ENCODE data around the gene WDR49. TPM values are rescaled to one million over a fixed set of nuclear protein-coding genes. Genes with fewer than 3 reads are reported as not detected.

Gene WDR49
- total RNA-seq, 2 donors from 2014 or later: 0.93 to 1.6 TPM

- TF ChIP-seq CTCF (conservative IDR thresholded peaks at IDR 0.05): no peak
- no peak overlapping the region for H3K27ac Mint-ChIP-seq
- Histone ChIP-seq H3K36me3 (ENCODE audit: control insufficient read depth, insufficient read depth, low read length) (no peaks in the 10 kb centered on the region), H3K4me3 (ENCODE audit: low read length) (no peak overlapping the region), H3K9me3 (ENCODE audit: control insufficient read depth, low read length) (no peaks in the 10 kb centered on the region), H3K9ac (ENCODE audit: extremely low read depth, low read length, poor library complexity, severe bottlenecking) (no peak overlapping the region), H3K27me3 (ENCODE audit: control insufficient read depth, insufficient read depth, low read length, poor library complexity, severe bottlenecking) (no peaks in the 10 kb centered on the region), H3K4me1 (ENCODE audit: control insufficient read depth, insufficient read depth, low read length) (no peaks in the 10 kb centered on the region), H3K27ac (ENCODE audit: low read depth, low read length) (no peak overlapping the region)
- DNase-seq: no peak
- no peak overlapping the region for H3K4me3 Mint-ChIP-seq
- no peaks in the 10 kb centered on the region for H3K4me1 Mint-ChIP-seq
- no peaks in the 10 kb centered on the region for H3K9me3 Mint-ChIP-seq
- WGBS, 2 experiments (ENCODE audit: insufficient coverage in 1 of 2, insufficient read length in 1 of 2): no CpG with 5 or more reads among the region's 1 CpG
- H3K27me3 Mint-ChIP-seq (ENCODE audit: insufficient read depth): no peaks in the 10 kb centered on the region
- no peaks in the 10 kb centered on the region for H3K36me3 Mint-ChIP-seq (ENCODE audit: low read depth)
Measured at GRCh38 chr3:167565489-167565888, 88.3 kb downstream of the WDR49 start.

- 89 to 100% methylated on average over 1 to 2 of the region's 2 CpGs for WGBS, 2 experiments (ENCODE audit: insufficient coverage in 1 of 2, insufficient read length in 1 of 2)
- no peaks in the 10 kb centered on the region for H3K36me3 ChIP-seq (ENCODE audit: control insufficient read depth, insufficient read depth, low read length)
- no peak overlapping the region for H3K4me3 ChIP-seq (ENCODE audit: low read length)
- TF ChIP-seq CTCF (conservative IDR thresholded peaks at IDR 0.05): no peak
- no peak overlapping the region for H3K27ac ChIP-seq (ENCODE audit: low read depth, low read length)
- no peak for DNase-seq
- H3K9me3 ChIP-seq (ENCODE audit: control insufficient read depth, low read length): no peaks in the 10 kb centered on the region
- no peaks in the 10 kb centered on the region for H3K27me3 ChIP-seq (ENCODE audit: control insufficient read depth, insufficient read depth, low read length, poor library complexity, severe bottlenecking)
- H3K27me3 Mint-ChIP-seq (ENCODE audit: insufficient read depth): no peaks in the 10 kb centered on the region
- H3K4me1 ChIP-seq (ENCODE audit: control insufficient read depth, insufficient read depth, low read length): no peaks in the 10 kb centered on the region
- H3K9ac ChIP-seq (ENCODE audit: extremely low read depth, low read length, poor library complexity, severe bottlenecking): no peak overlapping the region
- no peaks in the 10 kb centered on the region for H3K36me3 Mint-ChIP-seq (ENCODE audit: low read depth)
- no peak overlapping the region for H3K4me3 Mint-ChIP-seq
- no peak overlapping the region for H3K27ac Mint-ChIP-seq
- H3K9me3 Mint-ChIP-seq: no peaks in the 10 kb centered on the region
- H3K4me1 Mint-ChIP-seq: no peaks in the 10 kb centered on the region
Measured at GRCh38 chr3:167564612-167565011, 89.1 kb downstream of the WDR49 start.

- 83 to 93% methylated on average over 1 to 4 of the region's 4 CpGs for WGBS, 2 experiments (ENCODE audit: insufficient coverage in 1 of 2, insufficient read length in 1 of 2)
- Mint-ChIP-seq H3K36me3 (ENCODE audit: low read depth) (no peaks in the 10 kb centered on the region), H3K4me1 (peaks cover 4% of the 10 kb centered on the region), H3K4me3 (no peak overlapping the region), H3K27me3 (ENCODE audit: insufficient read depth) (no peaks in the 10 kb centered on the region), H3K27ac (no peak overlapping the region), H3K9me3 (no peaks in the 10 kb centered on the region)
- Histone ChIP-seq H3K27ac (ENCODE audit: low read depth, low read length) (no peak overlapping the region), H3K4me3 (ENCODE audit: low read length) (no peak overlapping the region), H3K27me3 (ENCODE audit: control insufficient read depth, insufficient read depth, low read length, poor library complexity, severe bottlenecking) (no peaks in the 10 kb centered on the region), H3K36me3 (ENCODE audit: control insufficient read depth, insufficient read depth, low read length) (no peaks in the 10 kb centered on the region), H3K9me3 (ENCODE audit: control insufficient read depth, low read length) (no peaks in the 10 kb centered on the region), H3K9ac (ENCODE audit: extremely low read depth, low read length, poor library complexity, severe bottlenecking) (no peak overlapping the region), H3K4me1 (ENCODE audit: control insufficient read depth, insufficient read depth, low read length) (no peaks in the 10 kb centered on the region)
- DNase-seq: no peak
- no peak for TF ChIP-seq CTCF (conservative IDR thresholded peaks at IDR 0.05)
Measured at GRCh38 chr3:167559924-167560323, 93.8 kb downstream of the WDR49 start.

Measured in endodermal cell (in vitro differentiated cells).